SK-N-SH (cell line): ENCODE measurements around the gene FAM20C. TPM values are rescaled to one million over a fixed set of nuclear protein-coding genes. Genes with fewer than 3 reads are reported as not detected.
A peak's percentile ranks its signal among the peaks of the same experiment; 100 is the strongest.

Experiments
- CTCF ChIA-PET: fragments of 300-600, 350-600 bp; formaldehyde crosslinking; extraction: SDS; loops from one replicate; lab custom pipeline; 2021; lab: Yijun Ruan, JAX
- POLR2A ChIA-PET: fragments of 350-600 bp; sonication (Branson Sonifier 250); formaldehyde crosslinking; extraction: SDS; loops from one replicate; lab custom pipeline; 2020; ENCODE audit warnings: antibody characterized with exemption, inconsistent platforms; lab: Yijun Ruan, JAX
- DNase-seq: peaks from one replicate; pipeline ENCODE4 v3.0.0; 2012
- H2AFZ ChIP-seq: fragments of 200-600 bp; sonication (generic); 2 replicates; pipeline ENCODE4 v1.8.1; 2016; ENCODE audit warnings: antibody characterized with exemption, mild to moderate bottlenecking, low read depth
- H3F3A ChIP-seq: fragments of 200-600 bp; sonication (generic); replicated peaks from 2 replicates; pipeline ENCODE3; 2016; ENCODE audit warnings: antibody characterized with exemption, mild to moderate bottlenecking; ENCODE audit not compliant: insufficient read depth
- H3K27ac ChIP-seq, 2 experiments: fragments of 200-500 bp in 1 of 2; fragments of 200-600 bp in 1 of 2; sonication (Bioruptor generic) in 1 of 2; sonication (generic), shearing (Covaris generic) in 1 of 2; 2 replicates each; pipeline versions ENCODE4 v1.5.1 to v1.6.1; 2014 to 2016; ENCODE audit warnings: low read depth in 2 of 2, inconsistent platforms in 1 of 2, low read length in 1 of 2, mild to moderate bottlenecking in 1 of 2, mixed read lengths in 1 of 2
- H3K27me3 ChIP-seq: fragments of 200-600 bp; sonication (generic), shearing (Covaris generic); 2 replicates; pipeline ENCODE4 v1.6.1; 2016; ENCODE audit warnings: mixed run types; ENCODE audit not compliant: insufficient read depth
- H3K36me3 ChIP-seq, 2 experiments: fragments of 200-500 bp in 1 of 2; fragments of 200-600 bp in 1 of 2; sonication (Bioruptor generic) in 1 of 2; sonication (generic) in 1 of 2; replicated peaks in 1 of 2; 2 replicates each; pipeline versions ENCODE3 to v1.5.1; 2014 to 2016; ENCODE audit warnings: low read length in 1 of 2, mild to moderate bottlenecking in 1 of 2; ENCODE audit not compliant: insufficient read depth in 2 of 2, control insufficient read depth in 1 of 2
- H3K4me1 ChIP-seq, 2 experiments: fragments of 200-500 bp in 1 of 2; fragments of 200-600 bp in 1 of 2; sonication (Bioruptor generic) in 1 of 2; sonication (generic), shearing (Covaris generic) in 1 of 2; 2 replicates each; pipeline versions ENCODE4 v1.5.1 to v1.6.1; 2014 to 2016; ENCODE audit warnings: low read depth in 1 of 2, low read length in 1 of 2, mixed run types in 1 of 2; ENCODE audit not compliant: insufficient read depth in 2 of 2, control insufficient read depth in 1 of 2
- H3K4me2 ChIP-seq: fragments of 200-600 bp; sonication (generic), shearing (Covaris generic); 2 replicates; pipeline ENCODE4 v1.6.1; 2017; ENCODE audit warnings: mixed run types
- H3K4me3 ChIP-seq, 2 experiments: fragments of 200-500 bp in 1 of 2; fragments of 200-600 bp in 1 of 2; sonication (Bioruptor generic) in 1 of 2; sonication (generic), shearing (Covaris generic) in 1 of 2; 2 replicates each; pipeline versions ENCODE4 v1.5.1 to v1.8.1; 2014 to 2016; ENCODE audit warnings: low read depth in 2 of 2, inconsistent platforms in 1 of 2, low read length in 1 of 2, mild to moderate bottlenecking in 1 of 2, mixed read lengths in 1 of 2, moderate library complexity in 1 of 2
- H3K79me2 ChIP-seq: fragments of 200-600 bp; sonication (generic); 2 replicates; pipeline ENCODE4 v1.8.1; 2017; ENCODE audit warnings: mild to moderate bottlenecking; ENCODE audit not compliant: insufficient read depth
- H3K9ac ChIP-seq: fragments of 200-600 bp; sonication (generic); 2 replicates; pipeline ENCODE4 v1.6.1; 2017; ENCODE audit warnings: mixed run types
- H3K9me2 ChIP-seq: fragments of 200-600 bp; sonication (generic); 2 replicates; pipeline ENCODE4 v1.6.1; 2017; ENCODE audit warnings: mixed run types
- H3K9me3 ChIP-seq: fragments of 200-600 bp; sonication (generic); 2 replicates; pipeline ENCODE4 v1.6.1; 2017; ENCODE audit warnings: mixed run types, mild to moderate bottlenecking, moderate library complexity
- H4K20me1 ChIP-seq: fragments of 200-600 bp; sonication (generic); 2 replicates; pipeline ENCODE4 v1.6.1; 2017; ENCODE audit warnings: mild to moderate bottlenecking, mixed run types; ENCODE audit not compliant: insufficient read depth
- CHD2 ChIP-seq: fragments of 150-350 bp; IDR thresholded peaks from 2 replicates; pipeline ENCODE4 v1.6.1; 2018; ENCODE audit warnings: low read length; ENCODE audit not compliant: partially characterized antibody
- CTCF ChIP-seq: fragments of 200-600 bp; sonication (generic); IDR thresholded peaks from 2 replicates; pipeline ENCODE4 v1.6.1; 2017; ENCODE audit warnings: antibody characterized with exemption, mild to moderate bottlenecking, moderate library complexity
- RCOR1 ChIP-seq: fragments of 150-350 bp; IDR thresholded peaks from 2 replicates; pipeline ENCODE4 v1.6.1; 2017; ENCODE audit warnings: antibody characterized with exemption, low read length
- RXRA ChIP-seq: IDR thresholded peaks from 2 replicates; pipeline ENCODE4 v1.4.0; 2012; ENCODE audit warnings: low read depth, mild to moderate bottlenecking, borderline replicate concordance
- SIN3A ChIP-seq: IDR thresholded peaks from 2 replicates; pipeline ENCODE4 v1.6.1; 2012; ENCODE audit warnings: low read depth, mild to moderate bottlenecking, low read length, moderate library complexity, borderline replicate concordance
- SMC3 ChIP-seq: IDR thresholded peaks from 2 replicates; pipeline ENCODE4 v1.6.1; 2012; ENCODE audit warnings: low read depth, low read length, improper control_type of control experiment
- TCF12 ChIP-seq: IDR thresholded peaks from 2 replicates; pipeline ENCODE4 v1.4.0; 2012
- USF2 ChIP-seq: fragments of 150-350 bp; IDR thresholded peaks from 2 replicates; pipeline ENCODE4 v1.6.1; 2017; ENCODE audit warnings: antibody characterized with exemption, low read length, low read depth, borderline replicate concordance
- WGBS: methylation state at CpG from one replicate; pipeline ENCODE4 v1.1.6; 2017; ENCODE audit warnings: low lambda C conversion rate; 5-methylcytosine and 5-hydroxymethylcytosine counted together
- polyA plus RNA-seq, 3 experiments: library from polyadenylated mRNA; depleted of rRNA; stranded (reverse); fragments of >200 nt; gene quantifications; 2 replicates each; pipeline ENCODE4 v1.2.3, GENCODE V29; 2012

The FAM20C gene
- polyA plus RNA-seq, 1 of the 3 experiments (the other 2 are of a cell fraction): 12.7 TPM

GRCh38 chr7:231030-231857 is 38.9 kb downstream of the FAM20C start:
- Histone ChIP-seq H3K79me2 (no peaks in the 10 kb centered on the region), H3K9ac (no peak overlapping the region), H3K36me3 (no peaks in the 10 kb centered on the region), H4K20me1 (no peaks in the 10 kb centered on the region), H2AFZ (no peak overlapping the region), H3K4me1 (no peaks in the 10 kb centered on the region; a peak in 1 of 4 replicates), H3K27me3 (no peaks in the 10 kb centered on the region), H3K27ac (no peak overlapping the region), H3F3A (no peaks in the 10 kb centered on the region), H3K4me2 (no peak overlapping the region), H3K9me3 (no peaks in the 10 kb centered on the region), H3K4me3 (no peak overlapping the region), H3K9me2 (no peaks in the 10 kb centered on the region)
- TF ChIP-seq RXRA: no peak
- TF ChIP-seq CHD2: no peak
- peak; percentile 37 for TF ChIP-seq CTCF
- no peak for TF ChIP-seq TCF12
- TF ChIP-seq SIN3A: no peak
- TF ChIP-seq RCOR1: no peak
- no peak for TF ChIP-seq SMC3
- ChIA-PET POLR2A (no interaction called here), CTCF (interaction anchor here (0.6 to 1.3 kb wide), 3 partner anchors 36 to 50 kb away, joined by 3 to 4 read pairs (median 3); no protein-coding TSS in a partner anchor)
- WGBS: 79% methylated on average over 37 of the region's 38 CpGs
- DNase-seq: peak; percentile 60

GRCh38 chr7:231858-232246 is 39.5 kb downstream of the FAM20C start:
- H3K9me3 ChIP-seq: no peaks in the 10 kb centered on the region
- DNase-seq: no peak
- H3K9ac ChIP-seq: no peak overlapping the region
- no peak overlapping the region for H3K4me3 ChIP-seq
- no peak overlapping the region for H2AFZ ChIP-seq
- no peaks in the 10 kb centered on the region for H3K9me2 ChIP-seq
- ChIA-PET CTCF (no interaction called here), POLR2A (no interaction called here)
- H3K79me2 ChIP-seq: no peaks in the 10 kb centered on the region
- no peaks in the 10 kb centered on the region for H4K20me1 ChIP-seq
- H3K36me3 ChIP-seq: no peaks in the 10 kb centered on the region
- H3K27me3 ChIP-seq: no peaks in the 10 kb centered on the region
- no peak overlapping the region for H3K4me2 ChIP-seq
- H3K4me1 ChIP-seq: no peaks in the 10 kb centered on the region
- H3F3A ChIP-seq: no peaks in the 10 kb centered on the region
- 87% methylated on average over 16 of the region's 21 CpGs for WGBS
- TF ChIP-seq USF2: no peak
- no peak overlapping the region for H3K27ac ChIP-seq
